GM12891 (cell line): Measurements from ENCODE around the gene FGFR2.

Experiments
- PAX5 ChIP-seq: IDR thresholded peaks from 2 replicates; pipeline ENCODE4 v1.6.1; 2011; ENCODE audit warnings: low read length, moderate library complexity, mild to moderate bottlenecking; ENCODE audit not compliant: insufficient read depth, severe bottlenecking
- POLR2A ChIP-seq: IDR thresholded peaks from 2 replicates; pipeline ENCODE4 v1.6.1; 2011; ENCODE audit warnings: low read depth, low read length, control low read depth
- POLR2AphosphoS5 ChIP-seq: IDR thresholded peaks from 2 replicates; pipeline ENCODE4 v1.6.1; 2011; ENCODE audit warnings: low read depth, low read length, control low read depth
- POU2F2 ChIP-seq: IDR thresholded peaks from 2 replicates; pipeline ENCODE4 v1.6.1; 2011; ENCODE audit warnings: low read depth, mild to moderate bottlenecking, control low read depth, low read length, moderate library complexity
- SPI1 ChIP-seq: IDR thresholded peaks from 2 replicates; pipeline ENCODE4 v1.6.1; 2011; ENCODE audit warnings: low read depth, low read length, control low read depth
- TAF1 ChIP-seq: IDR thresholded peaks from 2 replicates; pipeline ENCODE4 v1.6.1; 2011; ENCODE audit warnings: low read depth, low read length, control low read depth

GRCh38 chr10:121454781-121455180, 143.5 kb downstream of the FGFR2 start:
- no peak for TF ChIP-seq POLR2A
- no peak for TF ChIP-seq SPI1
- no peak for TF ChIP-seq TAF1
- TF ChIP-seq POLR2AphosphoS5, result no peak
- TF ChIP-seq POU2F2, result no peak
- TF ChIP-seq PAX5, result no peak
